Measurements from ENCODE around the gene CCL22.
"Not testable (repeated sequence)": the region's sequence is repeated elsewhere in the genome, so short reads cannot be mapped to it uniquely, and the experiment has no call there.

Gene CCL22

GRCh38 chr16:57347858-57348257 lies 10.7 kb upstream of the CCL22 start:
- DNase-seq (ENCODE audit: low read depth), result no peak

GRCh38 chr16:57348327-57348726 lies 10.3 kb upstream of the CCL22 start:
- DNase-seq (ENCODE audit: low read depth), result no peak

- no peak for DNase-seq (ENCODE audit: low read depth)
Observed at GRCh38 chr16:57349212-57350031, 9.2 kb upstream of the CCL22 start.

- DNase-seq (ENCODE audit: low read depth), result no peak
Observed at GRCh38 chr16:57352636-57353047, 5.9 kb upstream of the CCL22 start.

- no peak for DNase-seq (ENCODE audit: low read depth)
Observed at GRCh38 chr16:57354311-57354710, 4.3 kb upstream of the CCL22 start.

GRCh38 chr16:57355898-57356414 lies 2.6 kb upstream of the CCL22 start:
- no peak for DNase-seq (ENCODE audit: low read depth)

GRCh38 chr16:57356547-57356946 lies 2.0 kb upstream of the CCL22 start:
- no peak for DNase-seq (ENCODE audit: low read depth)

- DNase-seq (ENCODE audit: low read depth), result no peak
Observed at GRCh38 chr16:57357330-57358085, 1.1 kb upstream of the CCL22 start.

GRCh38 chr16:57358086-57358420 lies 530 bp upstream of the CCL22 start:
- no peak for DNase-seq (ENCODE audit: low read depth)

- no peak for DNase-seq (ENCODE audit: low read depth)
Observed at GRCh38 chr16:57360321-57360935, 1.8 kb downstream of the CCL22 start.

- DNase-seq (ENCODE audit: low read depth), result no peak
Observed at GRCh38 chr16:57361404-57361803, 2.8 kb downstream of the CCL22 start.

GRCh38 chr16:57364143-57364542 lies 5.6 kb downstream of the CCL22 start:
- DNase-seq (ENCODE audit: low read depth), result no peak

GRCh38 chr16:57366544-57367040 lies 8.0 kb downstream of the CCL22 start:
- DNase-seq (ENCODE audit: low read depth), result no peak

GRCh38 chr16:57367116-57367752 lies 8.7 kb downstream of the CCL22 start:
- no peak for DNase-seq (ENCODE audit: low read depth)

GRCh38 chr16:57371494-57372371 lies 13.2 kb downstream of the CCL22 start:
- no peak for DNase-seq (ENCODE audit: low read depth)

- peak; percentile 14 for DNase-seq (ENCODE audit: low read depth)
Observed at GRCh38 chr16:57372372-57373116, 14.0 kb downstream of the CCL22 start, which contains the start of gene CX3CL1. Gene CX3CL1 (plus strand): TSS chr16:57372490. CDS start chr16:57372569, 79 bp downstream.

GRCh38 chr16:57373117-57373947 lies 14.7 kb downstream of the CCL22 start:
- DNase-seq (ENCODE audit: low read depth), result no peak

GRCh38 chr16:57374067-57374534 lies 15.5 kb downstream of the CCL22 start:
- no peak for DNase-seq (ENCODE audit: low read depth)

- not testable (repeated sequence) for DNase-seq (ENCODE audit: low read depth)
Observed at GRCh38 chr16:57374925-57375465, 16.4 kb downstream of the CCL22 start.
